Spleen (tissue), 11 donors: ENCODE measurements around the gene AGBL1. TPM values are rescaled to one million over a fixed set of nuclear protein-coding genes. Genes with fewer than 3 reads are reported as not detected.

Source experiments
- DNase-seq: peaks from one replicate; pipeline ENCODE4 v3.0.0-alpha.2; 2020
- H3K27ac ChIP-seq, 8 donors: fragments of 200-600 bp; sonication (generic) in 7 of 8; 1 replicate in 4 of 8; 2 replicates in 4 of 8; pipeline versions ENCODE4 v1.5.0 to v1.8.0; 2016 to 2021; ENCODE audit warnings: inconsistent platforms in 4 of 8, mild to moderate bottlenecking in 4 of 8, moderate library complexity in 1 of 8
- H3K27me3 ChIP-seq, 7 donors: fragments of 200-600 bp; sonication (generic) in 6 of 7; replicated peaks in 1 of 7; 1 replicate in 4 of 7; 2 replicates in 3 of 7; pipeline versions ENCODE4 v1.5.0 to v1.8.0; 2016 to 2021; ENCODE audit warnings: inconsistent platforms in 3 of 7, mild to moderate bottlenecking in 1 of 7
- H3K36me3 ChIP-seq, 6 donors: fragments of 200-600 bp; sonication (generic) in 5 of 6; 1 replicate in 4 of 6; 2 replicates in 2 of 6; pipeline versions ENCODE4 v1.5.0 to v1.8.0; 2016 to 2021; ENCODE audit warnings: inconsistent platforms in 2 of 6
- H3K4me1 ChIP-seq, 6 donors: fragments of 200-600 bp; sonication (generic) in 5 of 6; 1 replicate in 3 of 6; 2 replicates in 3 of 6; pipeline versions ENCODE4 v1.5.0 to v1.8.0; 2016 to 2021; ENCODE audit warnings: inconsistent platforms in 3 of 6
- H3K4me3 ChIP-seq, 8 donors: fragments of 200-600 bp; sonication (generic) in 7 of 8; 1 replicate in 4 of 8; 2 replicates in 4 of 8; pipeline versions ENCODE4 v1.5.0 to v1.8.0; 2016 to 2021; ENCODE audit warnings: inconsistent platforms in 4 of 8, mild to moderate bottlenecking in 4 of 8, moderate library complexity in 2 of 8
- H3K9me3 ChIP-seq, 8 donors: fragments of 200-600 bp; sonication (generic) in 7 of 8; 1 replicate in 4 of 8; 2 replicates in 4 of 8; pipeline versions ENCODE4 v1.5.0 to v1.8.0; 2016 to 2021; ENCODE audit warnings: inconsistent platforms in 4 of 8
- POLR2A ChIP-seq, 3 donors: fragments of 450-650 bp; IDR thresholded peaks; one replicate each; pipeline ENCODE4 v1.5.1; 2017; ENCODE audit warnings: antibody characterized with exemption in 3 of 3, mild to moderate bottlenecking in 1 of 3
- POLR2AphosphoS5 ChIP-seq, 3 donors: sonication (generic); formaldehyde crosslinking; IDR thresholded peaks; one replicate each; pipeline ENCODE4 v1.5.1; 2017; ENCODE audit warnings: antibody characterized with exemption in 3 of 3
- WGBS, 5 donors: extraction: QIAGEN DNeasy Blood & Tissue Kit in 3 of 5; methylation state at CpG; one replicate each; pipeline versions ENCODE4 v1.1.5 to v1.1.7; 2013 to 2018; 5-methylcytosine and 5-hydroxymethylcytosine counted together
- intact Hi-C: fragments of 100-400 bp; cut with DNase I; formaldehyde crosslinking; loops from one replicate; pipeline ENCODE4 v1.15.0; 2023; ENCODE audit warnings: low total_unique reads
- polyA plus RNA-seq, 3 donors: library from polyadenylated mRNA; stranded (reverse); fragments of 200-250 nt; gene quantifications; one replicate each; pipeline ENCODE4 v1.2.1, GENCODE V29; 2013
- total RNA-seq, 7 donors: library from RNA; depleted of rRNA in 3 of 7; stranded (reverse); fragments of >200 nt in 3 of 7; fragmentation: NEBNext Ultra II Directional in 4 of 7; extraction: Animal tissue kit (Norgen Biotek cat#: 25700) in 4 of 7; gene quantifications; one replicate each; pipeline versions ENCODE4 v1.1.0 to v1.2.1, GENCODE V29; 2016 to 2021
- TF ChIP-seq, protein P1 (sequence below), 11 experiments: fragments of 200-600 bp in 7 of 11; fragments of 450-650 bp in 4 of 11; sonication (generic) in 4 of 11; IDR thresholded peaks in 8 of 11; conservative IDR thresholded peaks in 3 of 11; 1 replicate in 7 of 11; 2 replicates in 4 of 11; pipeline versions ENCODE4 v1.4.0 to v1.8.0; 2016 to 2021; ENCODE audit warnings: antibody characterized with exemption in 11 of 11, inconsistent platforms in 4 of 11, mild to moderate bottlenecking in 1 of 11
- donor health status: healthy with polysubstance abuse.
- donor health status: DM: no; HTN: no; CAD: no; lungs with moderate emphysema.
- donor health status: DM: no; HTN: no; CAD: no.
- donor health status: Bipolar disorder and iron deficiency.
- donor health status: healthy.
- donor health status: DM: no; HTN: no; CAD: no.
- donor health status: DM: yes; HTN: yes; CAD: no.

The AGBL1 gene
- total and polyA plus RNA-seq, 10 donors: not detected

- intact Hi-C loops: no loop called here
- 87 to 97% (median 91%) methylated on average over 3 of the region's 3 CpGs for WGBS, 5 donors
Observed at GRCh38 chr15:86425746-86426145, 346.1 kb downstream of the AGBL1 start.

DNA sequence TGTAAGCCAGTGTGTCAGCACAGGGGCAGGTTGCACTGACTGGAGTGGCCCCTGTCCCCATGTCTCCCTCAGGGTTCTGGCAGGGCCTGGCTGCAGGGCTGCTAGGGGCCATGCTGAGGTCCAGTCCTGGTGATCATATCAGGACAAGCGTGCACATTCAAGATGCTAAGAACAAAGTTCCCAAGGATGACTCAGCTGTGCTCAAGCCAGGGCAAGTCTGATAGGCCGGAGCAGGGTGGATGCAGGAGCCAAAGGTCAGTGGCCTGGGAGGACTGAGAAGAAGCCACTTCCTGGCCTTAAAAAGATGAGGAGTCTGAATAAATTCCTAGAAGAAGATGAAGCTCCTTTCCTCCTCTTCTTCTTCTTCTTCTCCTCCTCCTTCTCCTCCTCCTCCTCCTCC lies 353.2 kb downstream of the AGBL1 start:
- no peak overlapping the region for H3K27ac ChIP-seq
- no peaks in the 10 kb centered on the region for H3K4me1 ChIP-seq
- WGBS, 5 donors: 52 to 77% (median 66%) methylated on average over 2 of the region's 2 CpGs
- no peak for DNase-seq
- intact Hi-C loops: no loop called here
- no peaks in the 10 kb centered on the region for H3K27me3 ChIP-seq
- TF ChIP-seq, protein P1, sequence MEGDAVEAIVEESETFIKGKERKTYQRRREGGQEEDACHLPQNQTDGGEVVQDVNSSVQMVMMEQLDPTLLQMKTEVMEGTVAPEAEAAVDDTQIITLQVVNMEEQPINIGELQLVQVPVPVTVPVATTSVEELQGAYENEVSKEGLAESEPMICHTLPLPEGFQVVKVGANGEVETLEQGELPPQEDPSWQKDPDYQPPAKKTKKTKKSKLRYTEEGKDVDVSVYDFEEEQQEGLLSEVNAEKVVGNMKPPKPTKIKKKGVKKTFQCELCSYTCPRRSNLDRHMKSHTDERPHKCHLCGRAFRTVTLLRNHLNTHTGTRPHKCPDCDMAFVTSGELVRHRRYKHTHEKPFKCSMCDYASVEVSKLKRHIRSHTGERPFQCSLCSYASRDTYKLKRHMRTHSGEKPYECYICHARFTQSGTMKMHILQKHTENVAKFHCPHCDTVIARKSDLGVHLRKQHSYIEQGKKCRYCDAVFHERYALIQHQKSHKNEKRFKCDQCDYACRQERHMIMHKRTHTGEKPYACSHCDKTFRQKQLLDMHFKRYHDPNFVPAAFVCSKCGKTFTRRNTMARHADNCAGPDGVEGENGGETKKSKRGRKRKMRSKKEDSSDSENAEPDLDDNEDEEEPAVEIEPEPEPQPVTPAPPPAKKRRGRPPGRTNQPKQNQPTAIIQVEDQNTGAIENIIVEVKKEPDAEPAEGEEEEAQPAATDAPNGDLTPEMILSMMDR (IDR thresholded peaks at IDR 0.05 in 8 of 11, conservative IDR thresholded peaks at IDR 0.05 in 3 of 11): no peak
- TF ChIP-seq POLR2AphosphoS5 (IDR thresholded peaks at IDR 0.05): no peak
- TF ChIP-seq POLR2A (IDR thresholded peaks at IDR 0.05): no peak
- H3K36me3 ChIP-seq: no peaks in the 10 kb centered on the region
- H3K4me3 ChIP-seq: no peak overlapping the region
- H3K9me3 ChIP-seq: no peaks in the 10 kb centered on the region

More at GRCh38 chr15:86425746-86426145, 346.1 kb downstream of the AGBL1 start:
- no peak for TF ChIP-seq POLR2AphosphoS5 (IDR thresholded peaks at IDR 0.05)
- TF ChIP-seq POLR2A (IDR thresholded peaks at IDR 0.05): no peak
- TF ChIP-seq, protein P1 (IDR thresholded peaks at IDR 0.05 in 8 of 11, conservative IDR thresholded peaks at IDR 0.05 in 3 of 11): no peak
- Histone ChIP-seq H3K27me3 (no peaks in the 10 kb centered on the region), H3K36me3 (no peaks in the 10 kb centered on the region), H3K4me3 (no peak overlapping the region), H3K4me1 (no peaks in the 10 kb centered on the region), H3K27ac (no peak overlapping the region), H3K9me3 (peaks cover 0 to 27% (median 13%) of the 10 kb centered on the region in 8 donors)
- DNase-seq: no peak

DNA sequence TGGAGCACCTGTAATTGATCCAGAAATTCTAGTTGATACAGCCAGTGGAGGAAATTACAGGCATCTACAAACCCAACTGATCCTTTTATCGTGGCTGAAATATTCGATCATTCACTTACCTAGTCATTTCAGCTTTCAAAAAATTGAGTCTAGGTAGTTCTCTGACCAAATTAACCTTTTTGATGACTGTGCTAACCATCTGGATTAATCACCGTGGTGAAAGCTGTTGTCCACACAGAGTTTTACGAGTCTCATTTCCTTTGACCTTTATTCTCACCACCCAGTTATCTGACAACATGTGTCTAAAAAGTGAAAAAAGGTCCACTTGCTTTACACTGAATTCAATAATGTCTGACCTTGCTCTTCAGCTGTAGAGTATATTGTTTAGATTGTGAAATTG lies 354.3 kb downstream of the AGBL1 start:
- DNase-seq: no peak
- TF ChIP-seq, protein P1 (IDR thresholded peaks at IDR 0.05 in 8 of 11, conservative IDR thresholded peaks at IDR 0.05 in 3 of 11): no peak
- TF ChIP-seq POLR2AphosphoS5 (IDR thresholded peaks at IDR 0.05) (no peak), POLR2A (IDR thresholded peaks at IDR 0.05) (no peak)

DNA sequence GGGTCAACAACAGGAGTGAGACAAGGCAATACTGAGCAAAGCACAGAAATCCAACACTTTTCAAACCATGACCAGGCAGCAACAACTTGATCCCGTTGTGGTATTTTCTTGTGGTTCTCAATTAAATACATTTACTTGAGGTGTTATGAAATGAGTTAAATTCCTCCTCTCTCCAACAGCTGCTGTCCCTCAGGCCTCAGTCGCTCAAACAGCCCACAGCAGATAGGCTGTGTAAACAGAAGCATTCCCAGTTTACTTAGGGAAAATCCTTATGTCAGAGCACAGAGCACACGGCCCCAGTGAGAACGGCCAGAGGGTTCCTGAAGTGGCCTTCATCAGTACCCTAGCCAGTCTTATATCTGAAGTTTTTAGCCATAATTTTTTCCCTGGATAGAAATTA lies 359.9 kb downstream of the AGBL1 start:
- WGBS, 5 donors: 55 to 65% (median 63%) methylated on average over 4 of the region's 4 CpGs
- no peak for DNase-seq
- Histone ChIP-seq H3K27me3 (no peaks in the 10 kb centered on the region), H3K27ac (no peak overlapping the region), H3K9me3 (no peaks in the 10 kb centered on the region), H3K4me1 (no peaks in the 10 kb centered on the region), H3K36me3 (no peaks in the 10 kb centered on the region), H3K4me3 (no peak overlapping the region)
- TF ChIP-seq POLR2A (IDR thresholded peaks at IDR 0.05): no peak
- intact Hi-C loops: no loop called here

More for the DNA sequence above, 354.3 kb downstream of the AGBL1 start:
- H3K36me3 ChIP-seq: no peaks in the 10 kb centered on the region
- H3K27ac ChIP-seq: no peak overlapping the region
- intact Hi-C loops: no loop called here
- H3K9me3 ChIP-seq: no peaks in the 10 kb centered on the region
- no peaks in the 10 kb centered on the region for H3K27me3 ChIP-seq
- no peak overlapping the region for H3K4me3 ChIP-seq
- 54 to 63% (median 60%) methylated on average over 4 of the region's 4 CpGs for WGBS, 5 donors
- H3K4me1 ChIP-seq: no peaks in the 10 kb centered on the region

GRCh38 chr15:86444527-86444926 lies 364.9 kb downstream of the AGBL1 start:
- TF ChIP-seq POLR2A (IDR thresholded peaks at IDR 0.05): no peak
- no peak for TF ChIP-seq POLR2AphosphoS5 (IDR thresholded peaks at IDR 0.05)
- TF ChIP-seq, protein P1 (IDR thresholded peaks at IDR 0.05 in 8 of 11, conservative IDR thresholded peaks at IDR 0.05 in 3 of 11): no peak
- Histone ChIP-seq H3K4me3 (no peak overlapping the region), H3K27ac (no peak overlapping the region), H3K27me3 (no peaks in the 10 kb centered on the region), H3K4me1 (no peaks in the 10 kb centered on the region), H3K9me3 (no peaks in the 10 kb centered on the region), H3K36me3 (no peaks in the 10 kb centered on the region)
- intact Hi-C loops: no loop called here
- WGBS, 5 donors: 6 to 23% (median 11%) methylated on average over 2 of the region's 2 CpGs
- DNase-seq: no peak
